ENCODE results near the gene HLA-DRA.
"Not testable (repeated sequence)": the region's sequence is repeated elsewhere in the genome, so short reads cannot be mapped to it uniquely, and the experiment has no call there.

HLA-DRA gene

DNA sequence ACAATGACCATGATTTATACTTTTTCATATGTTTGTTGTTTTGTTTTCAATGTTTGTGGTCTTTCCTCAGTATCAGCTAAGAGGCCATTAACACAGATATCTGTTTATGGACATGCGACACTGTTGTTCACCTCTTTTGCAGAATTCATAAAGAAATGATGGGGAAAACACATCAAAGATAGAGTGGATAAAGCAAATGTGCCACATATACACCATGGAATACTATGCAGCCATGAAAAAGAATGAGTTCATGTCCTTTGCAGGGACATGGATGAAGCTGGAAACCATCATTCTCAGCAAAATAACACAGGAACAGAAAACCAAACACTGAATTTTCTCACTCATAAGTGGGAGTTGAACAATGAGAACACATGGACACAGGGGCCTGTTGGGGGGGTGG, 5.7 kb upstream of the HLA-DRA start:
- H3K56ac ChIP-seq (ENCODE audit: low read length); H2BK120ac ChIP-seq (ENCODE audit: low read depth, low read length); H3K79me2 ChIP-seq (ENCODE audit: control insufficient read depth, insufficient read depth, low read length); H3K79me1 ChIP-seq (ENCODE audit: low read length); H4K5ac ChIP-seq (ENCODE audit: low read length); H3K27me3 ChIP-seq (ENCODE audit: insufficient read depth, low read length, poor library complexity); H2BK15ac ChIP-seq (replicated peaks; ENCODE audit: low read depth); H3K4ac ChIP-seq (ENCODE audit: low read depth, low read length); H3K27ac ChIP-seq (ENCODE audit: low read depth, low read length); H2BK5ac ChIP-seq (ENCODE audit: low read length); H2AK5ac ChIP-seq (ENCODE audit: low read length); H3K36me3 ChIP-seq (ENCODE audit: control insufficient read depth, insufficient read depth, low read length); H3K18ac ChIP-seq (ENCODE audit: low read length); H3K23ac ChIP-seq (ENCODE audit: low read length); H4K8ac ChIP-seq (ENCODE audit: low read depth, low read length); H3K4me1 ChIP-seq (ENCODE audit: control insufficient read depth, low read depth, low read length); H3K9ac ChIP-seq (ENCODE audit: low read length); DNase-seq; H3K4me2 ChIP-seq (ENCODE audit: low read length); H3K4me3 ChIP-seq (ENCODE audit: low read length): not testable (repeated sequence)
- no CpG with 5 or more reads among the region's 1 CpG for WGBS (ENCODE audit: extremely low coverage, insufficient coverage, low lambda C conversion rate)

GRCh38 chr6:32436186-32436585, 3.5 kb upstream of the HLA-DRA start:
- Histone ChIP-seq H3K27me3 (ENCODE audit: insufficient read depth, low read length, poor library complexity) (peaks cover 1% of the 10 kb centered on the region), H3K79me2 (ENCODE audit: control insufficient read depth, insufficient read depth, low read length) (no peaks in the 10 kb centered on the region), H3K4me3 (ENCODE audit: low read length) (no peak overlapping the region), H3K79me1 (ENCODE audit: low read length) (no peaks in the 10 kb centered on the region), H2BK5ac (ENCODE audit: low read length) (no peak overlapping the region), H3K4me1 (ENCODE audit: control insufficient read depth, low read depth, low read length) (no peaks in the 10 kb centered on the region), H3K23ac (ENCODE audit: low read length) (no peak overlapping the region), H4K8ac (ENCODE audit: low read depth, low read length) (no peak overlapping the region), H3K9ac (ENCODE audit: low read length) (no peak overlapping the region), H3K4me2 (ENCODE audit: low read length) (no peak overlapping the region), H3K27ac (ENCODE audit: low read depth, low read length) (no peak overlapping the region), H3K36me3 (ENCODE audit: control insufficient read depth, insufficient read depth, low read length) (no peaks in the 10 kb centered on the region), H4K5ac (ENCODE audit: low read length) (no peak overlapping the region), H2BK120ac (ENCODE audit: low read depth, low read length) (no peak overlapping the region), H3K56ac (ENCODE audit: low read length) (no peak overlapping the region), H3K18ac (ENCODE audit: low read length) (no peak overlapping the region), H2AK5ac (ENCODE audit: low read length) (no peak overlapping the region), H3K4ac (ENCODE audit: low read depth, low read length) (no peak overlapping the region), H2BK15ac (replicated peaks; ENCODE audit: low read depth) (no peak overlapping the region)
- no peak for DNase-seq
- no CpG with 5 or more reads among the region's 4 CpGs for WGBS (ENCODE audit: extremely low coverage, insufficient coverage, low lambda C conversion rate)

GRCh38 chr6:32436995-32437836, 2.5 kb upstream of the HLA-DRA start:
- no peak overlapping the region for H2BK120ac ChIP-seq (ENCODE audit: low read depth, low read length)
- no peaks in the 10 kb centered on the region for H3K79me2 ChIP-seq (ENCODE audit: control insufficient read depth, insufficient read depth, low read length)
- no peak overlapping the region for H2BK15ac ChIP-seq (replicated peaks; ENCODE audit: low read depth)
- no peak overlapping the region for H3K18ac ChIP-seq (ENCODE audit: low read length)
- no peak overlapping the region for H3K4me2 ChIP-seq (ENCODE audit: low read length)
- no CpG with 5 or more reads among the region's 2 CpGs for WGBS (ENCODE audit: extremely low coverage, insufficient coverage, low lambda C conversion rate)
- H3K56ac ChIP-seq (ENCODE audit: low read length) = no peak overlapping the region
- no peak overlapping the region for H3K23ac ChIP-seq (ENCODE audit: low read length)
- H3K27ac ChIP-seq (ENCODE audit: low read depth, low read length) = no peak overlapping the region
- H4K8ac ChIP-seq (ENCODE audit: low read depth, low read length) = no peak overlapping the region
- H3K4me1 ChIP-seq (ENCODE audit: control insufficient read depth, low read depth, low read length) = no peaks in the 10 kb centered on the region
- no peak overlapping the region for H3K4ac ChIP-seq (ENCODE audit: low read depth, low read length)
- H3K27me3 ChIP-seq (ENCODE audit: insufficient read depth, low read length, poor library complexity) = peaks cover 1% of the 10 kb centered on the region
- H3K9ac ChIP-seq (ENCODE audit: low read length) = no peak overlapping the region
- H3K36me3 ChIP-seq (ENCODE audit: control insufficient read depth, insufficient read depth, low read length) = no peaks in the 10 kb centered on the region
- DNase-seq = no peak
- no peaks in the 10 kb centered on the region for H3K79me1 ChIP-seq (ENCODE audit: low read length)
- H4K5ac ChIP-seq (ENCODE audit: low read length) = no peak overlapping the region
- H2AK5ac ChIP-seq (ENCODE audit: low read length) = no peak overlapping the region
- no peak overlapping the region for H2BK5ac ChIP-seq (ENCODE audit: low read length)
- no peak overlapping the region for H3K4me3 ChIP-seq (ENCODE audit: low read length)

DNA sequence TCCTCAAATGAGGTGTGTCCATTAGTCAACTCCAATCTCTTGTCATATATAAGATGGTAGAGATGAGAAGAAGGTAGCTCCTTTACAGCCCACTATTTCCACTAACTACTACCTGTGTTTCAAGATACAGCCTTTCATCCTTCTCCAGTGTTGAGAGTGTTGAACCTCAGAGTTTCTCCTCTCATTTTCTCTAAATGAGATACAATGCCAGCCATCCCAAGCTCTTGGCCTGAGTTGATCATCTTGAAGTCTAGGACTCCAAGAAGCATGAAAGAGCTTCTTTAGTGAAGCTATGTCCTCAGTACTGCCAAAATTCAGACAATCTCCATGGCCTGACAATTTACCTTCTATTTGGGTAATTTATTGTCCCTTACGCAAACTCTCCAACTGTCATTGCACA, 548 bp upstream of the HLA-DRA start:
- no peak overlapping the region for H3K4ac ChIP-seq (ENCODE audit: low read depth, low read length)
- no peak overlapping the region for H4K8ac ChIP-seq (ENCODE audit: low read depth, low read length)
- H3K79me1 ChIP-seq (ENCODE audit: low read length) = no peaks in the 10 kb centered on the region
- H3K79me2 ChIP-seq (ENCODE audit: control insufficient read depth, insufficient read depth, low read length) = no peaks in the 10 kb centered on the region
- H2BK15ac ChIP-seq (replicated peaks; ENCODE audit: low read depth) = no peak overlapping the region
- no peak overlapping the region for H3K27ac ChIP-seq (ENCODE audit: low read depth, low read length)
- no peak overlapping the region for H4K5ac ChIP-seq (ENCODE audit: low read length)
- H3K4me1 ChIP-seq (ENCODE audit: control insufficient read depth, low read depth, low read length) = no peaks in the 10 kb centered on the region
- H3K23ac ChIP-seq (ENCODE audit: low read length) = no peak overlapping the region
- peaks cover 1% of the 10 kb centered on the region for H3K27me3 ChIP-seq (ENCODE audit: insufficient read depth, low read length, poor library complexity)
- no peak overlapping the region for H3K4me3 ChIP-seq (ENCODE audit: low read length)
- H2BK5ac ChIP-seq (ENCODE audit: low read length) = no peak overlapping the region
- no CpG with 5 or more reads among the region's 1 CpG for WGBS (ENCODE audit: extremely low coverage, insufficient coverage, low lambda C conversion rate)
- no peak overlapping the region for H3K4me2 ChIP-seq (ENCODE audit: low read length)
- DNase-seq = no peak
- no peaks in the 10 kb centered on the region for H3K36me3 ChIP-seq (ENCODE audit: control insufficient read depth, insufficient read depth, low read length)
- H3K9ac ChIP-seq (ENCODE audit: low read length) = no peak overlapping the region
- no peak overlapping the region for H2AK5ac ChIP-seq (ENCODE audit: low read length)
- no peak overlapping the region for H3K18ac ChIP-seq (ENCODE audit: low read length)
- H2BK120ac ChIP-seq (ENCODE audit: low read depth, low read length) = no peak overlapping the region
- H3K56ac ChIP-seq (ENCODE audit: low read length) = no peak overlapping the region

GRCh38 chr6:32442243-32442667, 2.6 kb downstream of the HLA-DRA start:
- WGBS (ENCODE audit: extremely low coverage, insufficient coverage, low lambda C conversion rate) = no CpG with 5 or more reads among the region's 7 CpGs
- no peaks in the 10 kb centered on the region for H3K79me2 ChIP-seq (ENCODE audit: control insufficient read depth, insufficient read depth, low read length)

More at GRCh38 chr6:32442243-32442667, 2.6 kb downstream of the HLA-DRA start:
- Histone ChIP-seq H3K9ac (ENCODE audit: low read length) (no peak overlapping the region), H3K56ac (ENCODE audit: low read length) (no peak overlapping the region), H3K27me3 (ENCODE audit: insufficient read depth, low read length, poor library complexity) (no peaks in the 10 kb centered on the region), H4K8ac (ENCODE audit: low read depth, low read length) (no peak overlapping the region), H3K4me1 (ENCODE audit: control insufficient read depth, low read depth, low read length) (no peaks in the 10 kb centered on the region), H3K4ac (ENCODE audit: low read depth, low read length) (no peak overlapping the region), H2BK120ac (ENCODE audit: low read depth, low read length) (no peak overlapping the region), H3K4me2 (ENCODE audit: low read length) (no peak overlapping the region), H2BK15ac (replicated peaks; ENCODE audit: low read depth) (no peak overlapping the region), H3K27ac (ENCODE audit: low read depth, low read length) (no peak overlapping the region), H3K4me3 (ENCODE audit: low read length) (no peak overlapping the region), H3K36me3 (ENCODE audit: control insufficient read depth, insufficient read depth, low read length) (no peaks in the 10 kb centered on the region), H2AK5ac (ENCODE audit: low read length) (no peak overlapping the region), H3K79me1 (ENCODE audit: low read length) (no peaks in the 10 kb centered on the region), H3K18ac (ENCODE audit: low read length) (no peak overlapping the region), H2BK5ac (ENCODE audit: low read length) (no peak overlapping the region), H3K23ac (ENCODE audit: low read length) (no peak overlapping the region), H4K5ac (ENCODE audit: low read length) (no peak overlapping the region)
- no peak for DNase-seq
